GM12872 (cell line): ENCODE results near the gene EARS2.

ENCODE experiments used
- TF ChIP-seq, protein P1 (sequence below): IDR thresholded peaks from 3 replicates; pipeline ENCODE4 v1.5.1; 2011; ENCODE audit warnings: low read depth, mild to moderate bottlenecking, low read length, moderate library complexity; ENCODE audit not compliant: insufficient read depth

The EARS2 gene

GRCh38 chr16:23506606-23506994, 50.5 kb downstream of the EARS2 start:
- TF ChIP-seq, protein P1, sequence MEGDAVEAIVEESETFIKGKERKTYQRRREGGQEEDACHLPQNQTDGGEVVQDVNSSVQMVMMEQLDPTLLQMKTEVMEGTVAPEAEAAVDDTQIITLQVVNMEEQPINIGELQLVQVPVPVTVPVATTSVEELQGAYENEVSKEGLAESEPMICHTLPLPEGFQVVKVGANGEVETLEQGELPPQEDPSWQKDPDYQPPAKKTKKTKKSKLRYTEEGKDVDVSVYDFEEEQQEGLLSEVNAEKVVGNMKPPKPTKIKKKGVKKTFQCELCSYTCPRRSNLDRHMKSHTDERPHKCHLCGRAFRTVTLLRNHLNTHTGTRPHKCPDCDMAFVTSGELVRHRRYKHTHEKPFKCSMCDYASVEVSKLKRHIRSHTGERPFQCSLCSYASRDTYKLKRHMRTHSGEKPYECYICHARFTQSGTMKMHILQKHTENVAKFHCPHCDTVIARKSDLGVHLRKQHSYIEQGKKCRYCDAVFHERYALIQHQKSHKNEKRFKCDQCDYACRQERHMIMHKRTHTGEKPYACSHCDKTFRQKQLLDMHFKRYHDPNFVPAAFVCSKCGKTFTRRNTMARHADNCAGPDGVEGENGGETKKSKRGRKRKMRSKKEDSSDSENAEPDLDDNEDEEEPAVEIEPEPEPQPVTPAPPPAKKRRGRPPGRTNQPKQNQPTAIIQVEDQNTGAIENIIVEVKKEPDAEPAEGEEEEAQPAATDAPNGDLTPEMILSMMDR, result no peak

GRCh38 chr16:23505671-23506605, 51.2 kb downstream of the EARS2 start:
- TF ChIP-seq, protein P1, result peak; percentile 40; the same call in 1 of the 3 replicates

GRCh38 chr16:23505180-23505665, 51.9 kb downstream of the EARS2 start:
- TF ChIP-seq, protein P1, result no peak

DNA sequence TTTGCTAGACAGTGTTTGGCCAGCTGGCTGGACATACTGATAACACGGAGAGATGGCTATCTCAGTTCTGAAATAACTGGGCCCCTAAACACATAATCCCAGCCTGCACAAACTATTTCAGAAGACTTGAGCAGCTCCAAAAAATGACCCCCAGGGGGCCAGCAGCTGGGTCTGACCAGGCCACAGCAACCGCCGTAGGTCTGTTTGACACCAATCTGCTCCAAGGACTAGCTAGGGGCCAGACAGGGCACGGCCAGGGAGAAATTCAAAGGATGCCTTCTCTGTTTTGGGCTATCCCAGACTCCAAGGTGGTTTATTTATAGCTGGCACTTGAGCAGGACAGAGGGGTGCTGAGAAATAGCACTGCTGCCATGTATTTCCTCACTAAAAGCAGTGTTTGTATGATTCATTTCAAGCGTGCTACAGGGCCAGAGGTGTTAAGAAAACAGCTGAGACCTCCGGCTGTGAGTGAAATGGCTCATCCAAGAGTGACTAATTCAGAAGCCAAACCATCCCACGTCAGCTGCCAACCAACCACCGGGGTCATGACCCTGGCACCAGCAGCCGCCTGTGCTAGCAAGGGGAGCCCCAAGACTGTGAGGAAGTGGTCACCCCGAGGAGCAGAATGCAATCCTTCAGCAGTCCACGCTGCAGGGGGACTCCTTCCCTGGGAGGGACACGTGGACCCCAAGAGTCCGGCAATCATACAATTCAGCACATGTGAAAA, 52.5 kb downstream of the EARS2 start:
- TF ChIP-seq, protein P1, result no peak

- TF ChIP-seq, protein P1, result no peak
Measured at GRCh38 chr16:23504076-23504452, 53.1 kb downstream of the EARS2 start.

DNA sequence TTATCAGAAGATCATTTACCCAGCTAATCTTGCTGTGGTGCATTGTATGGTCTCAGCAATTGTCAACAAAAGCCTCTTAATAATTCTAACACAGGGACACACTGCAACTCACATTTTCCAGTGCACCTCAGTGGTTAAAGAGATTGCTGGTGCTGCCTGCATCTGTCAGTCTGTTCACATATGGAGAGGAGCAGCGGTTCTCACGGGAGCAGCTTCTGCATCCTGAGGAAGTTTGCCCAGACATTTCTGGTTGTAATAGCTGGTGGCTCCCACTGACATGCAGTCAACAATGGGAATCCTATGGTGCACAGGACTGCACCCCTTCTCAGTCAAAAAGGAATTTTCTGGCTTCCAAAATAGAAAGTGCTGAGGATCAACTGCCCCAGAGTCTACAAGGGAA, 54.7 kb downstream of the EARS2 start:
- TF ChIP-seq, protein P1, result no peak

- TF ChIP-seq, protein P1, result no peak
Measured at GRCh38 chr16:23501291-23501690, 55.9 kb downstream of the EARS2 start.
